HG03469 (cell line): ENCODE results near the gene LDLRAD4.
"Not testable (repeated sequence)": the region's sequence is repeated elsewhere in the genome, so short reads cannot be mapped to it uniquely, and the experiment has no call there.

Experiments
- ATAC-seq: cut with Tn5 transposase; IDR thresholded peaks from one replicate; pipeline ENCODE4 v1.9.1; 2021; ENCODE audit warnings: mild to moderate bottlenecking, moderate library complexity, moderate number of reproducible peaks; ENCODE audit not compliant: unreplicated experiment

The LDLRAD4 gene

DNA sequence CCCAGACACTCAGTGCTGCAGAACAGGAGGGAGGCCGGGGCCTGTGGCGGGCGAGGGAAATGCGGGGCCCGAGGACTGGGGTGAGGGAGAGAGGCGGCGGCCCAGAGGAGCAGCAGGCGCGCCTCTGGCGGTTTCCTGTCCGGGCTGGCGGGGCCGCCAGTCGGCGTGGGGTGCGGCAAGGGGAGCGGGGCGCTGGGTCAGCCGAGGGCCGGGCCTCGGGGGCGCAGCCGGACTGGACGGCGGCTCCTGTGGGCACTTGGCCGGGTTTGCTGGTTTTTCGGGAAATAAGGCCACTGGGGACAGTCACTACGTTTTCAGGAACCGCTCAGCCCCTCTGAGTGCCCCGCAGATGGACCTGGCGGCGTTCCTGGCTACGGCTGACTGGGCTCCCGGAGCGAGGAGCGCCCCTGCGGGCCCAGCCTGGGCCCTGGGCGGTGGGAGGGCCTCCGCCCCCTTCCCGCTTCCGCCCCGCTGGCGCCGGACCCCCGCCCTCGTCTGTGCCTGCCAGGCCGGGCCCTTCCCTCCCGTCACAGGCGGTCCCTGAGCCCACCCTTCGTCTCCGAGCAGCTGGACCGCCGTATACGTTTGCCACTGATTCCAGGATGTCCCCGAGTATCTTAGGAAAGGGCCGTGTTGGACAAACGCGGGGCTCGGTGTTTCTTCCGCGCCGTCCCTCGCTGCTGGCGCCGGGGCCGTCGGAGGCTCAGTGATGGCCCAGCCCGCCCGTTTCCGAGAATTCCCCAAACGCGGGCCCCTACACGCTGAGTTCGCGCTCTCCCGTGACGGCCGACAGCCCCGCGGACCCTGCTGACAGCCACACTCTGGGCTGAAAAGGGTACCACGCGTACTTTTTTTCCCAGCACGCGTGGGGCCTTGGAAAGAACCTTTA, 423.2 kb downstream of the LDLRAD4 start:
- no peak for ATAC-seq

DNA sequence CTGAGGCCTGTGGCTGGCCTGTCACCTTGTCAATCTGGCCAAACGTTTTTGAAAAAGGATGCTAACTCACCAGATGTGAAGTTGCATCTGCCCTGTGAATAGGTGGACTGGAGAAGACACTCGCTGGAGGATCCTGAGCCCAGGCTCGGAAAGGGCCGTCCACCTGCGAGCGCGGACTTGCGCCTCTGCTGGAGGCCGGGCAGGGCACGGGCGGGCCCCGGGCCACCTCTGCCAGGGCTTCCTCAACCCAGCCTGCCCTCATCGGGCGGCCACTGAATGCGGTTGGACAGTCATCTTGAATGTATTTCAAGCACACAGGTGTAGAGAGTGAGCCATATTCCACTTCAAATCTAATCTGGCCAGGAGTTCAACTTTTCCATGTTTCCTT, 423.9 kb downstream of the LDLRAD4 start:
- no peak for ATAC-seq

- no peak for ATAC-seq
These were observed 424.7 kb downstream of the LDLRAD4 start for GRCh38 chr18:13643261-13643751.

- no peak for ATAC-seq
These were observed 426.5 kb downstream of the LDLRAD4 start for GRCh38 chr18:13645093-13645492.

DNA sequence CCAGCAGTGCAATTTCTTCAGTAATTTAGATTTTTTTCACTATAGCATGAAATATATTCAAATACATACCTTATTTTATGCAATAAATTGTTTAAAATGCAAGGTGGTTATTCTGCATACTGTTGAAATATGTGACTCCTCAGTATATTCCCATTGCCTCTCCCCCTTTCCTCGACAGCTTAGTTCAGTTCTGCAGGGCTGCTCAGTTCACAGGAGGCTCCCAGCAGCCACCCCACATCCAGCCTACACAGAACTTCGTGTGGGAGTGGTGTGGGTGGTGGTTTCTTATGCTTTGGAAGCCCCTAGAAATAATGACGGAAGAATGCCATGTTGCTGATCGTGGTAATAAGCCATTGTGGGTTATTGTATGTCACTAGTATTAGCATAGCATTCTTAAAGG, 428.1 kb downstream of the LDLRAD4 start:
- no peak for ATAC-seq

DNA sequence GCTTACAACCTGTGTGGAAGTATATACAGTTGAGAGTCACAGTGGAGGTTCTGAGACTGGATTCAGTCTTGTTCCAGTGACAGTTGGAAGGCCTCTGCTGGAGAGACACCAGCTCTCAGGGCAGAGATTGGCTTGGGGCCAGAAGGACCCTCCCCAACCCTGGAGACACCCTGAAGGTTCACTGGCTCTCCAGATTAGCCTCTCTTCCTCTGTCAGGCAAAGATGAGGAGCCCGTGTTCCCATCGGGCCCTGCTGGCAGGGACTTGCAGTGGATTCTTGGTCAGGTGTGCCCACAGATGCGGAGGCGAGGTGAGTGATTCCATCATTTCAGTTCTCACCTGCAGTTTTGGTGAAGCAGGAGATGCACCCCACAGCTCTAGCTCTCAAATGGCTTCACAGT, 429.2 kb downstream of the LDLRAD4 start:
- ATAC-seq, result no peak

DNA sequence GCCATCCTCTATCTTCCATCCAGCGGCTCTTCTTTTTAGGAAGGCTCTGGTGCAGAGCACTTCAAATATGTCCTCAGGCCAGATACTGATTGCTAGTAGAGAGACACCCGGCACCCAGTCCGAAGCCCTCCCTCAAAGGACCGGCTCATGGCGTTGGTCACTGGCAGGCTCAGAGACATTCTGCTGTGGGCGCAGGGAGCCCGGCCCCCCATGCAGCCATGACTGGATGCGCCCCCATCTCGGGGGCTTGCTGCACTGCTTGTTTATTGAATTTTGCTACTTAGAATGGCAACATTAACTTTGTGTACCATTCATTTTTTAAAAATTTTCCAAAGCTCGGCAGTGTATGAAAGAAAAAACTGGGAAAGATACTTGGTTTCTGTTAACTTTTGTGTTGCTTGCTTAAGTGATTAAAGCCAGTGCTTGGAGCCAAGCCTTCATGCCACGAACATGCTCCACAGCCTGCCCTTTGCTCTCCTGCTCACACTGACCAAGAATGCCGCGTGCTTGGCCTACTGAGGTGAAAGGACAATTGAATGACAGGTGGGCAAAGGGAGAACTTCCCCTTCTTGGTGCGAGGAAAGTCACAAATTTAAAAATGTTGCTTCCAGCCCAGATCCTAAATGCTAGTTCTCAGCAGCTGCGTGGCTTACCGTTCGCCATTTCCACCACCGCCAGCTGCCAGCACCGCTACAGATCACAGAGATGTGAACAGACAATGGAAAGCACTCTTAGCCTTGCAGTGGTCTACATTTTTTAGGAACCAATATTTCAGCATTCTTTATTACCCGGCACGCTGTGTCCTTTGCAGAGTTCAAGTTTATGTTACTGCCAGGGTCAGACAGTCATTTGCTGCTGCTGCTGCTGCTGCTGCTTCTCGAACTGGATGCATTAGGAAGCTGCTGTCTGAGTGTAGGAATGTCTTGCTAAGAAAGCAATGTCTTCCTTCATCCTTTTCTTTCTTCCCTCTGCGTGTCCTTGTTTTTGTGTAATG, 431.1 kb downstream of the LDLRAD4 start:
- no peak for ATAC-seq

DNA sequence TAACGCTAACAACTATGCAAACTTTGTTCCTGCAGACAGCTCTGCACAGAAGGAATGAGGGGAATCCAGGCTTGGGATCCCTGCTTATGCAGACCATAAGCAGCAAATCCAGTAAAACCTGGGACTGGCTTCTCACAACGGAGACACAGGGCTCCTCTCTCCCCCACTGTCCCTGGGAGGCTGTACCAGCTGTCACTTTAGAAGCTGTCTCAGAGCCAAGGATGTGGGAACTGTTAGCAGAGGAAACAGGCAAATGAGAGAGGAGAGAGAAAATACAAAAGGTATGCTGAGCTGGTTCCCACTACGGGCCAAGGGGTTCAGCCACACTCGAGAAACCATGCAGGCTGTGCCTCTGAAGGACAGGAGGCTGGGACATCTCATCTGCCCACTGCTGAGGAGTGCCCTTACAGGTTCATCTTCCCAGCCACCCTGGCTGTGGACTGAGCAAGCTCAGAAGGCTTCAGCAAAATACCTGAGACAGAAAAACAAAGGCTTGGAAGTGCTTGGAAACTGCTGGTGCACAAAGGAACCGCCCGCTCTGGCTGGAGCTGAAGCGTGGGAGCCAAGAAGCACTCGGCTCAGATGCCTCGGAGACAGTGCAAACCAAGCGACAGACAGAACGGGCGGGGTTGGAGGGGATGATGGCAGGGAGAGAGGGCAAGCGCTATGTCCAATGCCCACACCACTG, 435.3 kb downstream of the LDLRAD4 start:
- no peak for ATAC-seq

GRCh38 chr18:13657974-13658373, 439.4 kb downstream of the LDLRAD4 start:
- no peak for ATAC-seq

DNA sequence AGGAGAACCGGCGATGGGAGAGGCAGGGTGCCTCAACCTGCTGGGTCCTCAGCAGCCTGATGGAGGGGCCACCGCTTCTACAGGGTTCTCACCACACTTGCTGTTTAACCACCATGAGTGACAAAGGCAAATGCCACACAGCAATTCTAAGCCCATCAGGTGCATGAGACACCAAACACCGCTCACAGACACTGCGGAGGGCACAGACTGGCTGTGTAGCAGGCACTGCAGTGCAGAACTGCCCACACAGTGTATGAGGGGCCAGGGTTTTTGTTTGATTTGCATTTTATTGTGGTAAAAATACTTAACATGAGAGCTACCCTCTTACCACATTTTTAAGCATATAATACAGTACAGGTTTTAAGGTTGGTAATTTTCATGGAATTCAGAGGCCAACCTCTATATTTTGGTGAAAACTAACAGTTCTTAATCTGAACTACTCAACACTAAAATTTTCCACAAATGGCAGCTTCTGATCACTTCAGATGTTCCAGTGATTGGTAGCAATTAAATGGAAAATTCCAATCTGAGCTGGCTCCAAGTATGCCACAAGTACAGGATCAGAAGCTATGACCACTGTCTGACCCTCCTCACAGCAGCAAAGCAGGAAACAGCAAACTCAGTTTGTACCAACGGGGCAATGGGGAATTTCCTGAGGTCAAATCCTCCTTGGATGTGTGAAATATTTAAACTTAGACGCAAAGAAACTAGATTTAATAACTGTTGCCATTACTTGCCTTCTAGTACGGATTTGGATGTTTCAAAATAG, 440.1 kb downstream of the LDLRAD4 start:
- no peak for ATAC-seq

DNA sequence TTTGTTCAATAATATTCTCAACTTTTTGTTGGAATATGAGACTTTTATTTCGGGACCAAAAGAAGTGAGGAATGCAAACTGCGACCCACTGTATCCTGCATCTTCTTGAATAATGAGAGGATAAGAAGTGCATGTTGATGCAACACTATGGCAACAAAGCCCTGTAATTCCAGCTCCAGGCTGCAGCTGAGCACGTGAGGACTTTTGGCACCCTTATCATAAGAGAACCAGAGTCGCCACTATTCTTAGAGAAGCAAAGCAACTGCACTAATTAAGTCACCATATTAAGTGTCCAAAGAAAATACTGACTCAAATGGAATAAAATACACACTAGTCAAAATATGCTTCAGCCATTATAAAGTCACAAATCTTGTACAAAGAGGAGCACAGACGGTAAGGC, 441.9 kb downstream of the LDLRAD4 start:
- no peak for ATAC-seq

DNA sequence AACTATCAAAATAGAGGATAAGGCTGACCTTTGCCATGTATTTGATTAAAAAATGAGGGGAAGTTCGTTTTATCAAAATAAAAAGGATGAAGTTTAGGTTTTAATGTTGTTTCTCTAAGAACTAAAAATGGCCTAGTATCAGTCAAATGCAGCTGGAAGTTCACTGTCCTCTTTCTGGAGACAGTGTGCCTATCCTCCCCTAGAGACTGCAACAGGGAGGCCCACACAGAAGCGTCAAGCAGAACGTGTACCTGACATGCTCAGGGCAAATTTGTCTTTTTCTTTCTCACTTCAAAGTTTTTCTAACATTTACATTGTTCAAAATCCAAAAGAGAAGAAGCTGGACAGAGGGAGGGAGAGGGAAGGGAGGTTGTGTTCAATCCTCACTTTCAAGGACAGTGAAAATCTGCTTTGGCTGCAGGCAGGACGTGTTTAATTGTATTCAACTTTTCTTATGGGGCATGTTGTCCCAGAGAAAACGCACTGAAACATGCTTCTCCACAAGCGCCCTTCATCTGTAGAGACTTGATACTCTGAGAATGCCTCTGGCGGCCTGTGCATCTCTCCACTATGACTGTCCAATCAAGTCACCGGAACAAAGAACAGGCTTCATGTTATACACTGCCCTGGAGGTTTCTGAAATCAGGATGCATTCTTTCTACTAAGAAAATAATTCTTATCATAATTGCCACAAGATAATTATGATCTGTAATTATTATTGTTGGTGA, 442.7 kb downstream of the LDLRAD4 start:
- no peak for ATAC-seq

DNA sequence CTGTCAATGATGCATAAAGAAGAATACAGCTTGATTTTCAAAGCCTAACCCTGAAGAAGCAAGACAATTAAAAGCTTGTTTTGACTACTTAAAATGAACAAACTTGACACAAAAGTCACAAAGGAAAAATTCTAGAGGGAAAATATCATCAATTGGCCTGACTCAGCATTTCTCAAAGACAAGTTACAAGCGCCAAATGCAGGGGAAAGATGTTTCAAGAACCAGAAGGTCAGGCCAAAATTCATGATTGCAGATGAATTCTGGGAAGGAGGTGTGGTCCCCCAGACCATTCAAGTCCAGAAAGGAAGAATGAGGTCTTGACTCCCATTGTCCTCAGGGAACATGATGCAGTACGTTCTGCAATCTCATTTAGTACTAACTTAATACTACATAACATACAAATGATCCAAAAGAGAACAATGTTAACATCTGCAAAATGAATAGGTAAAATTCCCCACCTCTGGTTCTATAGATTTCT, 443.3 kb downstream of the LDLRAD4 start:
- no peak for ATAC-seq

- ATAC-seq, result no peak
These were observed 454.1 kb downstream of the LDLRAD4 start for GRCh38 chr18:13672657-13673056.

GRCh38 chr18:13676471-13676870, 457.9 kb downstream of the LDLRAD4 start:
- no peak for ATAC-seq

GRCh38 chr18:13677350-13677749, 458.8 kb downstream of the LDLRAD4 start:
- not testable (repeated sequence) for ATAC-seq

GRCh38 chr18:13680612-13681011, 462.1 kb downstream of the LDLRAD4 start:
- no peak for ATAC-seq

GRCh38 chr18:13681701-13682100, 463.1 kb downstream of the LDLRAD4 start:
- no peak for ATAC-seq

GRCh38 chr18:13684546-13684945, 466.0 kb downstream of the LDLRAD4 start:
- ATAC-seq, result no peak
